H54 (cell line): ENCODE measurements around the gene GRN.
A peak's percentile ranks its signal among the peaks of the same experiment; 100 is the strongest.
"Not testable (repeated sequence)": the region's sequence is repeated elsewhere in the genome, so short reads cannot be mapped to it uniquely, and the experiment has no call there.

Experiments used
- DNase-seq: peaks from one replicate; pipeline ENCODE4 v3.0.0; 2011; ENCODE audit warnings: low spot score, mixed read lengths; ENCODE audit not compliant: insufficient read length
- FAIRE-seq: peaks from 3 replicates; lab custom pipeline; 2011; peaks lifted over from hg19 to GRCh38; lab: Jason Lieb, UNC
- POLR2A ChIP-seq: IDR thresholded peaks from 2 replicates; pipeline ENCODE4 v1.6.1; 2011; ENCODE audit warnings: low read depth, mild to moderate bottlenecking, low read length

Gene GRN

GRCh38 chr17:44367231-44367979, 22.3 kb downstream of the GRN start:
- no peak for DNase-seq
- FAIRE-seq: no peak
- no peak for TF ChIP-seq POLR2A

GRCh38 chr17:44368391-44369243, 23.5 kb downstream of the GRN start:
- FAIRE-seq, DNase-seq: not testable (repeated sequence)

- DNase-seq, FAIRE-seq: not testable (repeated sequence)
Observed at GRCh38 chr17:44369414-44370023, 24.4 kb downstream of the GRN start.

- TF ChIP-seq POLR2A: no peak
- FAIRE-seq (no peak), DNase-seq (no peak)
Observed at GRCh38 chr17:44372036-44372435, 26.9 kb downstream of the GRN start.

GRCh38 chr17:44374306-44375195, 29.4 kb downstream of the GRN start:
- FAIRE-seq (no peak), DNase-seq (no peak)
- no peak for TF ChIP-seq POLR2A

- FAIRE-seq (no peak), DNase-seq (no peak)
- no peak for TF ChIP-seq POLR2A
Observed at GRCh38 chr17:44375196-44376017, 30.3 kb downstream of the GRN start.

- no peak for TF ChIP-seq POLR2A
- DNase-seq (peak; percentile 61), FAIRE-seq (no peak)
Observed at GRCh38 chr17:44376124-44376523, 31.0 kb downstream of the GRN start.

- no peak for FAIRE-seq
- no peak for DNase-seq
- no peak for TF ChIP-seq POLR2A
Observed at GRCh38 chr17:44376779-44377178, 31.7 kb downstream of the GRN start.

- DNase-seq (no peak), FAIRE-seq (no peak)
- TF ChIP-seq POLR2A: no peak
Observed at GRCh38 chr17:44378171-44378705, 33.1 kb downstream of the GRN start.

- DNase-seq: no peak
- FAIRE-seq: no peak
- TF ChIP-seq POLR2A: no peak
Observed at GRCh38 chr17:44379887-44380286, 34.8 kb downstream of the GRN start.

- no peak for TF ChIP-seq POLR2A
- FAIRE-seq (no peak), DNase-seq (no peak)
Observed at GRCh38 chr17:44380767-44381166, 35.7 kb downstream of the GRN start.

- TF ChIP-seq POLR2A: no peak
- DNase-seq (no peak), FAIRE-seq (no peak)
Observed at GRCh38 chr17:44381810-44382305, 36.8 kb downstream of the GRN start.

GRCh38 chr17:44382917-44383316, 37.8 kb downstream of the GRN start:
- no peak for FAIRE-seq
- no peak for DNase-seq
- no peak for TF ChIP-seq POLR2A
